ENCODE results near the gene BCKDHB. TPM values are rescaled to one million over a fixed set of nuclear protein-coding genes. Genes with fewer than 3 reads are reported as not detected.

Gene BCKDHB
- total RNA-seq, 2 donors from 2014 or later = 19.0 to 33.0 TPM

- no peaks in the 10 kb centered on the region for H3K9me3 ChIP-seq
- no peaks in the 10 kb centered on the region for H3K4me1 ChIP-seq (replicated peaks)
- intact Hi-C loops (cut with DNase I) = no loop called here
- TF ChIP-seq CTCF (IDR thresholded peaks at IDR 0.05) (no peak), POLR2A (IDR thresholded peaks at IDR 0.05) (no peak), POLR2AphosphoS5 (IDR thresholded peaks at IDR 0.05) (no peak)
- no peak overlapping the region for H3K4me3 ChIP-seq
- no peaks in the 10 kb centered on the region for H3K27me3 ChIP-seq (replicated peaks; ENCODE audit: insufficient read depth)
- DNase-seq (ENCODE audit: low spot score) = no peak
- H3K27ac ChIP-seq = no peak overlapping the region
- H3K36me3 ChIP-seq = no peaks in the 10 kb centered on the region
- WGBS = 82% methylated on average over 3 of the region's 3 CpGs
Observed at GRCh38 chr6:80223743-80224212, 117.3 kb downstream of the BCKDHB start.

GRCh38 chr6:80226151-80226550 lies 119.7 kb downstream of the BCKDHB start:
- Histone ChIP-seq H3K4me1 (replicated peaks) (no peaks in the 10 kb centered on the region), H3K27me3 (replicated peaks; ENCODE audit: insufficient read depth) (no peaks in the 10 kb centered on the region), H3K4me3 (no peak overlapping the region), H3K27ac (no peak overlapping the region), H3K36me3 (no peaks in the 10 kb centered on the region), H3K9me3 (no peaks in the 10 kb centered on the region)
- no peak for DNase-seq (ENCODE audit: low spot score)
- intact Hi-C loops (cut with DNase I) = no loop called here
- TF ChIP-seq CTCF (IDR thresholded peaks at IDR 0.05) (no peak), POLR2A (IDR thresholded peaks at IDR 0.05) (no peak), POLR2AphosphoS5 (IDR thresholded peaks at IDR 0.05) (no peak)
- 89% methylated on average over 3 of the region's 3 CpGs for WGBS

- Histone ChIP-seq H3K36me3 (no peaks in the 10 kb centered on the region), H3K27me3 (replicated peaks; ENCODE audit: insufficient read depth) (no peaks in the 10 kb centered on the region), H3K9me3 (no peaks in the 10 kb centered on the region), H3K27ac (no peak overlapping the region), H3K4me3 (no peak overlapping the region), H3K4me1 (replicated peaks) (no peaks in the 10 kb centered on the region)
- intact Hi-C loops (cut with DNase I) = no loop called here
- DNase-seq (ENCODE audit: low spot score) = no peak
- 86% methylated on average over 5 of the region's 5 CpGs for WGBS
- TF ChIP-seq POLR2AphosphoS5 (IDR thresholded peaks at IDR 0.05) (no peak), CTCF (IDR thresholded peaks at IDR 0.05) (no peak), POLR2A (IDR thresholded peaks at IDR 0.05) (no peak)
Observed at GRCh38 chr6:80226699-80227098, 120.2 kb downstream of the BCKDHB start.

GRCh38 chr6:80227545-80228105 lies 121.2 kb downstream of the BCKDHB start:
- H3K4me3 ChIP-seq = no peak overlapping the region
- no peaks in the 10 kb centered on the region for H3K9me3 ChIP-seq
- H3K27ac ChIP-seq = no peak overlapping the region
- no peaks in the 10 kb centered on the region for H3K36me3 ChIP-seq
- no peaks in the 10 kb centered on the region for H3K27me3 ChIP-seq (replicated peaks; ENCODE audit: insufficient read depth)
- H3K4me1 ChIP-seq (replicated peaks) = no peaks in the 10 kb centered on the region
- no peak for DNase-seq (ENCODE audit: low spot score)
- TF ChIP-seq POLR2A (IDR thresholded peaks at IDR 0.05) (no peak), CTCF (IDR thresholded peaks at IDR 0.05) (no peak)
- intact Hi-C loops (cut with DNase I) = no loop called here
- 28% methylated on average over 2 of the region's 2 CpGs for WGBS

GRCh38 chr6:80233262-80233661 lies 126.8 kb downstream of the BCKDHB start:
- H3K36me3 ChIP-seq = no peaks in the 10 kb centered on the region

More at GRCh38 chr6:80233262-80233661, 126.8 kb downstream of the BCKDHB start:
- no peak overlapping the region for H3K27ac ChIP-seq
- TF ChIP-seq CTCF (IDR thresholded peaks at IDR 0.05) (no peak), POLR2AphosphoS5 (IDR thresholded peaks at IDR 0.05) (no peak), POLR2A (IDR thresholded peaks at IDR 0.05) (no peak)
- no peak for DNase-seq (ENCODE audit: low spot score)
- no peaks in the 10 kb centered on the region for H3K4me1 ChIP-seq (replicated peaks)
- no peaks in the 10 kb centered on the region for H3K27me3 ChIP-seq (replicated peaks; ENCODE audit: insufficient read depth)
- no peak overlapping the region for H3K4me3 ChIP-seq
- no peaks in the 10 kb centered on the region for H3K9me3 ChIP-seq
- WGBS = 73% methylated on average over 1 of the region's 1 CpG
- intact Hi-C loops (cut with DNase I) = no loop called here

Data from prostate gland (tissue), 2 donors.